Body of pancreas (tissue), 4 donors: Measurements from ENCODE around the gene ARFGAP2.

Experiments
- CTCF ChIP-seq, 7 experiments: fragments of 450-650 bp in 4 of 7; fragments of 200-600 bp in 3 of 7; sonication (generic) in 3 of 7; IDR thresholded peaks; one replicate each; pipeline ENCODE4 v1.5.1; 2016 to 2019; ENCODE audit warnings: antibody characterized with exemption in 7 of 7
- POLR2A ChIP-seq, 3 donors: fragments of 450-650 bp; IDR thresholded peaks; one replicate each; pipeline ENCODE4 v1.6.1; 2016; ENCODE audit warnings: antibody characterized with exemption in 3 of 3, mild to moderate bottlenecking in 2 of 3

- TF ChIP-seq CTCF (IDR thresholded peaks at IDR 0.05) (no peak), POLR2A (IDR thresholded peaks at IDR 0.05) (peak; percentile 65 to 91 (median 89))
Measured at GRCh38 chr11:47213950-47214565, 37.4 kb upstream of the ARFGAP2 start.
